ENCODE data around the gene IFI30. TPM values are rescaled to one million over a fixed set of nuclear protein-coding genes. Genes with fewer than 3 reads are reported as not detected.
A peak's percentile ranks its signal among the peaks of the same experiment; 100 is the strongest.

Gene IFI30
- total and polyA plus RNA-seq, 9 donors, result 0.17 to 5.0 (median 0.76) TPM; not detected in 2

DNA sequence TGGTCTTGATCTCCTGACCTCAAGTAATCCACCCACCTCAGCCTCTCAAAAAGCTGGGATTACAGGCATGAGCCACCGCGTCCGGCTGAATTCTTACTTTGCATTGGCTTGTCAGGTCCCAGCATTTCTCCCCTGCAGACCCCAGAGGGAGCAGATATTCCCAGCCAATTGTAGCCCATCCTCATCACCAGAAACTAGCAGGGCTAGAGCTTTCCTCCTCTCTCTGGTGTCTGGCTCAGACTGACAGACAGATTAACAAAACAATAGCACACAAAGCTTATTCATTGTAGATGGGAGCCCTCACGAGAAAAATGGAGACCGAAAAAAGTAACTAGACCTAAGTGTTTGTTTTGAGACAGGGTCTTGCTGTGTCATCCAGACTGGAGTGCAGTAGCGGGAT, 11.9 kb downstream of the IFI30 start:
- Histone ChIP-seq H3K36me3 (ENCODE audit: control insufficient read depth, insufficient read depth, low read length) (no peaks in the 10 kb centered on the region), H3K9me3 (replicated peaks; ENCODE audit: control insufficient read depth, low read depth, low read length) (no peaks in the 10 kb centered on the region), H3K4me3 (ENCODE audit: low read length) (no peak overlapping the region), H3K27me3 (ENCODE audit: control insufficient read depth, insufficient read depth, low read length) (peaks cover 6% of the 10 kb centered on the region), H3K27ac (ENCODE audit: low read length) (no peak overlapping the region), H3K4me1 (ENCODE audit: control insufficient read depth, insufficient read depth, low read length) (no peaks in the 10 kb centered on the region)
- DNase-seq, result no peak
- WGBS (ENCODE audit: insufficient coverage), result 43% methylated on average over 5 of the region's 6 CpGs

DNA sequence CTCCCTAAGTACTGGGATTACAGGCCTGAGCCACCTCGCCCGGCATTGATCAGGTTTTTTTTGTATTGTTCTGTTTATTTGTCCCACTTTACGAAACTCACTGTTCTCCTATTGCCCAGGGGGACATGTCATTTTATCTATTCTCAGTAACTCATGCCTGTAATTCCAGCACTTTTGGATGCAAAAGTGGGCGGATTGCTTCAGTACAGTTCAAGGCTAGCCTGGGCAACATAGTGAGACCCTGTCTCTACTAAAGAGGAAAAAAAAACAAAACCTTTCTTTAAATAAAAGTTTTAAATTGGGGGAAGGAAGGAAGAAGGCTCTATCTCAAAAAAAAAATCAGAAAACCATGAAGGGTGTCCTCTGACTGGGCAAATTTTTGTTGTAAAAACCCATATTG, 16.7 kb downstream of the IFI30 start:
- WGBS (ENCODE audit: insufficient coverage), result no CpG with 5 or more reads among the region's 4 CpGs
- no peaks in the 10 kb centered on the region for H3K36me3 ChIP-seq (ENCODE audit: control insufficient read depth, insufficient read depth, low read length)
- H3K4me1 ChIP-seq (ENCODE audit: control insufficient read depth, insufficient read depth, low read length), result peaks cover 20% of the 10 kb centered on the region
- H3K27ac ChIP-seq (ENCODE audit: low read length), result no peak overlapping the region
- no peak overlapping the region for H3K4me3 ChIP-seq (ENCODE audit: low read length)
- no peaks in the 10 kb centered on the region for H3K27me3 ChIP-seq (ENCODE audit: control insufficient read depth, insufficient read depth, low read length)
- DNase-seq, result no peak
- H3K9me3 ChIP-seq (replicated peaks; ENCODE audit: control insufficient read depth, low read depth, low read length), result no peaks in the 10 kb centered on the region

DNA sequence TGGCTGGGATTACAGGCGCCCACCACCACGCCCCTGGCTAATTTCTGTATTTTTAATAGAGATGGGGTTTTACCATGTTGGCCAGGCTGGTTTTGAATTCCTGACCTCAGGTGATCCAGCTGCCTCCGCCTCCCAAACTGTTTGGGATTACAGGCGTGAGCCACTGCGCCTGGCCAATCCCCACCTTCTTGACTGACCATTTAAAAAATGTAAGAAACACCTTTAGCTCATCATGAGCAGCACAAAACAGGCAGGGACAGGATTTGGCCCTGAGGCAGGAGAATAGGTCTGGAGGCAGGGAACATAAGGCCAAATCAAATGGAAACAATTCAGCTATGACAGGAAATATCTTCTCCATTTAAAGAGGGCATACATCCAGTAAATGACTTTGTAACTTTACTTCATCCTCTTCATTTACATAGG, 18.0 kb downstream of the IFI30 start:
- Histone ChIP-seq H3K36me3 (ENCODE audit: control insufficient read depth, insufficient read depth, low read length) (peaks cover 6% of the 10 kb centered on the region), H3K27ac (ENCODE audit: low read length) (peak overlapping the region; percentile 92), H3K4me1 (ENCODE audit: control insufficient read depth, insufficient read depth, low read length) (peaks cover 20% of the 10 kb centered on the region), H3K9me3 (replicated peaks; ENCODE audit: control insufficient read depth, low read depth, low read length) (no peaks in the 10 kb centered on the region), H3K4me3 (ENCODE audit: low read length) (peak overlapping the region; percentile 54), H3K27me3 (ENCODE audit: control insufficient read depth, insufficient read depth, low read length) (no peaks in the 10 kb centered on the region)
- DNase-seq, result no peak
- WGBS (ENCODE audit: insufficient coverage), result no CpG with 5 or more reads among the region's 5 CpGs

DNA sequence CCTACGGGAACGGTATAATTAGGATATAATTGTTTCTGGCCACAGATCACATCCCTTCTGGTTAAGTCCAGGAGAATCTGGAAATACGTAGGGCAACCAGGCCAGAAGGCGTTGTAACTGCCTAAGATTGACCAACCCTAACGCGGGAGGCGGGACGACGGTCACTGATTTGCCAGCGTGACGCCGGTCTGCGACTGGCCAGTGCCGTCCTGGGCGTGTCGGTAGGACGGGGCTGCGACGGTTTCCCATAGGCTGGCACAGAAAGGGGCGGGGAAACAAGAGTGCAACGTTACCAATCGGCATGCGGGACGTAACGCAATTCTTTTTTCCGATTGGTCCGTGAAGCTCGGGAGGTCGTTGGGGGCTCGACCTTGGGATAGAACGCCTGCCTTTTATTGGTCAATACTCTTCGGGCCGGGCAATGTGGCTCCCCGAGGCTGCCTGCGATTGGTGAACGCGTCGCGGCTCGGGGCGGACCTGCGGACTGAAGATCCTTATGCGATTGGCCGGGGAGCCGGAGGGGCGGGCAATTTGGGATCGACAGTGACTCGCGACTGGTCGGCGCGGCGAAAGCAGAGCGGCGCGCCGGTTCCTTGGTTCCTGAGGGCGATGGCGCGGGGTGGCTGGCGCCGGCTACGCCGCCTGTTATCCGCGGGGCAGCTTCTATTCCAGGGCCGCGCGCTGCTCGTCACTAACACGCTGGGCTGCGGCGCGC, 19.2 kb downstream of the IFI30 start, which contains the start of gene MPV17L2:
Gene MPV17L2 (plus strand): TSS at position 546 of the 715 bp plus-strand sequence. CDS start 64 bp downstream, at position 610.
- Histone ChIP-seq H3K4me1 (ENCODE audit: control insufficient read depth, insufficient read depth, low read length) (peaks cover 20% of the 10 kb centered on the region), H3K36me3 (ENCODE audit: control insufficient read depth, insufficient read depth, low read length) (peaks cover 11% of the 10 kb centered on the region), H3K27me3 (ENCODE audit: control insufficient read depth, insufficient read depth, low read length) (no peaks in the 10 kb centered on the region), H3K4me3 (ENCODE audit: low read length) (peak within 1 kb of the TSS; percentile 87), H3K27ac (ENCODE audit: low read length) (peak within 1 kb of the TSS; percentile 92), H3K9me3 (replicated peaks; ENCODE audit: control insufficient read depth, low read depth, low read length) (no peaks in the 10 kb centered on the region)
- under 1% methylated on average over 72 of the region's 74 CpGs for WGBS (ENCODE audit: insufficient coverage)
- DNase-seq, result peak; percentile 100

DNA sequence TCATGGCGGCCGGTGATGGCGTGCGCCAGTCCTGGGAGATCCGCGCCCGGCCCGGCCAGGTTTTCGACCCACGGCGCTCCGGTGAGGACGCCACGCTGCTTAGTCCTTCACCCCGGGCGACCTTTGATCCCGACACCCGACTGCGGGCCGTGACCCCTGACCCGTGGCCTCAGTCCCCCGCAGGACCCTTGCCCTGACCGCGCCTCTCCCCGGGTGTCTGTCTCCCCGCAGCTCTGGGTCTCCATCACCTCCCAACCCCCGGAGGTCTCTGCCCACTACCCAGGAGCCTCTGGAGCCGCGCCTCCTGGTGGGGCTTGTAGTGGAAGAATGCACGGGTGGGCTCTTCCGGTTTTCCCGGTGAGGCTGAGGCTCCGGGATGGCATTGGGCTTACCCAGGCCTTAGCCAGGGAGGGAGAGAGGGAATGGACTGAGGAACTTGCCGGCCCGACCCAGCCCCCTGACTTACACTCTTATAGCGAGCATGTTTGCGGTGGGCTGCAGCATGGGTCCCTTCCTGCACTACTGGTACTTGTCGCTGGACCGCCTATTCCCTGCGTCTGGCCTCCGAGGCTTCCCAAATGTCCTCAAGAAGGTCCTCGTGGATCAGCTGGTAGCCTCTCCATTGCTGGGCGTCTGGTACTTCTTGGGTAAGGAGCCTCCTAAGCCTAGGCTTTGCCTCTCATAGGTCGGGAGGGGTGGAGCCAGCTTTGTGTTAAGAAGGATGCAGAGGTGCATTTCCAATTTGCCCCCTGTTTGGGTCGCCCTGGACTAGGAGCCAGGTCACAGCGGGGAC, 20.0 kb downstream of the IFI30 start:
- 5% methylated on average over 32 of the region's 46 CpGs for WGBS (ENCODE audit: insufficient coverage)
- no peaks in the 10 kb centered on the region for H3K27me3 ChIP-seq (ENCODE audit: control insufficient read depth, insufficient read depth, low read length)
- peak overlapping the region; percentile 84 for H3K27ac ChIP-seq (ENCODE audit: low read length)
- no peaks in the 10 kb centered on the region for H3K9me3 ChIP-seq (replicated peaks; ENCODE audit: control insufficient read depth, low read depth, low read length)
- peaks cover 18% of the 10 kb centered on the region for H3K36me3 ChIP-seq (ENCODE audit: control insufficient read depth, insufficient read depth, low read length)
- H3K4me3 ChIP-seq (ENCODE audit: low read length), result peak overlapping the region; percentile 87
- DNase-seq, result peak; percentile 37
- peaks cover 20% of the 10 kb centered on the region for H3K4me1 ChIP-seq (ENCODE audit: control insufficient read depth, insufficient read depth, low read length)

DNA sequence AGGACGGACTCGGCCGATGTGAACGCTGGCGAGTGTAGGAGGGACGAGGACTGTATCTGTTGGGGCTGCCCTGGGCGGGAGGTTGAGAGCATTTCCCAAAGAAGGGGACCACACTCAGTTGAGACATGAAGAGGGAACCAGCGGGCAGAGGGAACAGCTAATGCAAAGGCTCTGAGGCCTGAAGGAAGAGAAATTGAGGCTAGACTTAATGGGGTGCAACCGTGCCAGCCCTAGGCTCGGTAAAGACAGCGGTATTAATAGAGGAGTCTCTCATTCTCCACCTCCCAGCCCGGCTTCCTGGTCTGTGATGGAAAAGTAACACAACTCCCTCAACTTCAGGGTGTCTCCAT, 20.5 kb downstream of the IFI30 start:
- Histone ChIP-seq H3K9me3 (replicated peaks; ENCODE audit: control insufficient read depth, low read depth, low read length) (no peaks in the 10 kb centered on the region), H3K4me3 (ENCODE audit: low read length) (peak overlapping the region; percentile 87), H3K27me3 (ENCODE audit: control insufficient read depth, insufficient read depth, low read length) (no peaks in the 10 kb centered on the region), H3K27ac (ENCODE audit: low read length) (peak overlapping the region; percentile 7), H3K4me1 (ENCODE audit: control insufficient read depth, insufficient read depth, low read length) (peaks cover 20% of the 10 kb centered on the region), H3K36me3 (ENCODE audit: control insufficient read depth, insufficient read depth, low read length) (peaks cover 23% of the 10 kb centered on the region)
- no peak for DNase-seq
- WGBS (ENCODE audit: insufficient coverage), result 56% methylated on average over 7 of the region's 12 CpGs

DNA sequence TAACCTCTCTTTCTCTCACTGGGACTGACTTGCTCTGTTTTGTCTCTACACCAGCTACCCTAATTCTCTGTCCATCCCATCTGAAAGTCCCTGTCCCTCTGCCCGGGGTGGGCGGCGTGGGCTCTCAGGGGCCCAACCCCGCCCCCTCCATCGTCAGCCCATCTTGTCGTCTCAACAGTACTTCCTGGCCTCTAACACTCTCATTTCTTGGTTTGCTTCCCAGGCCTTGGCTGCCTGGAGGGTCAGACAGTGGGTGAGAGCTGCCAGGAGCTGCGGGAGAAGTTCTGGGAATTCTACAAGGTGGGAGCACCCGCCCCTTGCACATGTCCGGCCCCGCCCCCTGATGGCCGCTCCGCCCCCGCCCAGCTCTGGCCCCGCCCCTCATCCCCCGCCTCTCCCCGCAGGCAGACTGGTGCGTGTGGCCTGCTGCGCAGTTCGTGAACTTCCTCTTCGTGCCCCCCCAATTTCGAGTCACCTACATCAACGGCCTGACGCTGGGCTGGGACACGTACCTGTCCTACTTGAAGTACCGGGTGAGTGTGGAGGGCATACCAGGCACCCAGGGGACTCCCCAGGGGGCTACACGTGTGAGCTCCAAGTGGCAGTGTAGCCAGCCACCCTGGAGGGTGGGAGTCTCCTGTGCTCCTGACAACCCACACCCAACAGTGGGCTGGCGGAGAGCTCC, 21.1 kb downstream of the IFI30 start:
- Histone ChIP-seq H3K27ac (ENCODE audit: low read length) (no peak overlapping the region), H3K9me3 (replicated peaks; ENCODE audit: control insufficient read depth, low read depth, low read length) (no peaks in the 10 kb centered on the region), H3K27me3 (ENCODE audit: control insufficient read depth, insufficient read depth, low read length) (no peaks in the 10 kb centered on the region), H3K4me3 (ENCODE audit: low read length) (no peak overlapping the region), H3K36me3 (ENCODE audit: control insufficient read depth, insufficient read depth, low read length) (peaks cover 24% of the 10 kb centered on the region), H3K4me1 (ENCODE audit: control insufficient read depth, insufficient read depth, low read length) (peaks cover 20% of the 10 kb centered on the region)
- 31% methylated on average over 18 of the region's 27 CpGs for WGBS (ENCODE audit: insufficient coverage)
- peak; percentile 51 for DNase-seq

DNA sequence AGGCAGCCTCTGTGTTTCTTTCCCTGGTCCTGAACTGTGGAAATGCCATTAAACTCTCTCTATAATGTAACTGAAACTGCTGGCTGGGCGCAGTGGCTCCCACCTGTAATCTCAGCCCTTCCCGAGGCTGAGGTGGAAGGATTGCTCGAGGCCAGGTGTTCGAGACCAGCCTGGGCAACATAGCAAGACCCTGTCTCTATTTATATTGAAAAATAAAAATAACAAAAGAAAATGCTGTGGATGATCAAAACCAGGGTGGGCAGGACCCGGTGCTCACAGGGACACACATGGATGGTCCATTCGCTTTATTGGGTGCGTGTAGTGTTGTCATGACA, 22.9 kb downstream of the IFI30 start:
- DNase-seq, result no peak
- peaks cover 29% of the 10 kb centered on the region for H3K36me3 ChIP-seq (ENCODE audit: control insufficient read depth, insufficient read depth, low read length)
- no peak overlapping the region for H3K4me3 ChIP-seq (ENCODE audit: low read length)
- no peaks in the 10 kb centered on the region for H3K27me3 ChIP-seq (ENCODE audit: control insufficient read depth, insufficient read depth, low read length)
- H3K4me1 ChIP-seq (ENCODE audit: control insufficient read depth, insufficient read depth, low read length), result peaks cover 20% of the 10 kb centered on the region
- no peak overlapping the region for H3K27ac ChIP-seq (ENCODE audit: low read length)
- no peaks in the 10 kb centered on the region for H3K9me3 ChIP-seq (replicated peaks; ENCODE audit: control insufficient read depth, low read depth, low read length)
- WGBS (ENCODE audit: insufficient coverage), result no CpG with 5 or more reads among the region's 7 CpGs

DNA sequence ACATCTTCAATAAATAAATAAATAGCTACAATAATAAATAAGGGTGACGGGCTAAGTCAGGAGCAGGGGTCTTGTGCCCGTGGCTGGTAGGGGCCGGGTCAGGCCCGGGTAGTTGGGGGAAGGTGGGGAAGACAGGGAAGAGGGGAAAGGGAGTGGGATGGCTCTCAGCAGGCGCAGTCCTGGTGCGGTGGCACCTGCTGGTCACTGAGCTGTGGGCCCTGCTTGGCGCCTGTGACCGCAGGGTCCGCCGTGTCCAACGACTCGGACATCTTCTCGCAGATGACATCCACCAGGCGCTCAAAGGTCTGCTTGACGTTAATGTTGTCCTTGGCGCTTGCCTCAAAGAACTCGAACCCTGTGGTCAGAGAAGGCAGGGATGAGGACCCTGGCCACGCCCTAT, 23.7 kb downstream of the IFI30 start:
- Histone ChIP-seq H3K4me1 (ENCODE audit: control insufficient read depth, insufficient read depth, low read length) (peaks cover 15% of the 10 kb centered on the region), H3K27me3 (ENCODE audit: control insufficient read depth, insufficient read depth, low read length) (no peaks in the 10 kb centered on the region), H3K27ac (ENCODE audit: low read length) (no peak overlapping the region), H3K9me3 (replicated peaks; ENCODE audit: control insufficient read depth, low read depth, low read length) (no peaks in the 10 kb centered on the region), H3K4me3 (ENCODE audit: low read length) (no peak overlapping the region), H3K36me3 (ENCODE audit: control insufficient read depth, insufficient read depth, low read length) (peaks cover 29% of the 10 kb centered on the region)
- WGBS (ENCODE audit: insufficient coverage), result 92% methylated on average over 18 of the region's 18 CpGs
- DNase-seq, result no peak

DNA sequence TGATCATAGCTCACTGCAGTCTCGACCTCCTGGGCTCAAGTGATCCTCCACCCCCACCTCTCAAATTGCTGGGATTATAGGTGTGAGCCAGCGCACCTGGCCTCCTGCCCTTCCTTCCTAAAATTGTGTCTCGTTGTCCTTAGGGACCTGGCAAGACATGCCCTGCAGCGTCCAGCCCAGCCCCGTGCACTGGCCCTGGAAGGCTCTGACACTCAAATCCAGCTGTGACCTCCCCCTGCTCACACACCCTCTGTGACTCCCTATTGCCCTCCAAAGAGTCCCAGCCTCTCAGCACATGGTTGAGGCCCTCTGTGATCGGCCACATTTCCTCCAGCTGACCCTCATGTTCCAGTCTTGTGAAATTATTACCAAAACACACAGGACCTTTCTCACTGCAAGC, 24.3 kb downstream of the IFI30 start:
- peaks cover 29% of the 10 kb centered on the region for H3K36me3 ChIP-seq (ENCODE audit: control insufficient read depth, insufficient read depth, low read length)
- H3K4me1 ChIP-seq (ENCODE audit: control insufficient read depth, insufficient read depth, low read length), result peaks cover 16% of the 10 kb centered on the region
- H3K27ac ChIP-seq (ENCODE audit: low read length), result no peak overlapping the region
- no peak for DNase-seq
- WGBS (ENCODE audit: insufficient coverage), result 75% methylated on average over 5 of the region's 6 CpGs
- no peaks in the 10 kb centered on the region for H3K9me3 ChIP-seq (replicated peaks; ENCODE audit: control insufficient read depth, low read depth, low read length)
- H3K4me3 ChIP-seq (ENCODE audit: low read length), result no peak overlapping the region
- H3K27me3 ChIP-seq (ENCODE audit: control insufficient read depth, insufficient read depth, low read length), result peaks cover 1% of the 10 kb centered on the region

All from muscle of leg (tissue), 11 donors.